Measurements from ENCODE around the gene CXADR.

Gene CXADR

GRCh38 chr21:17583898-17584297 lies 71.1 kb downstream of the CXADR start:
- Histone ChIP-seq H3K27ac (ENCODE audit: low read depth in 2 of 2, low read length in 2 of 2) (no peak overlapping the region), H3K4me3 (ENCODE audit: low read length in 2 of 2) (no peak overlapping the region), H3K27me3 (ENCODE audit: control insufficient read depth in 2 of 2, insufficient read depth in 2 of 2, low read length in 2 of 2) (no peaks in the 10 kb centered on the region), H3K9ac (ENCODE audit: low read depth in 1 of 2, low read length in 2 of 2) (no peak overlapping the region), H3K36me3 (ENCODE audit: control insufficient read depth in 2 of 2, insufficient read depth in 2 of 2, low read length in 2 of 2) (peaks cover 0 to 2% of the 10 kb centered on the region in 2 donors), H3K9me3 (ENCODE audit: control insufficient read depth in 2 of 2, low read length in 2 of 2) (no peaks in the 10 kb centered on the region), H3K4me1 (ENCODE audit: control insufficient read depth in 2 of 2, insufficient read depth in 2 of 2, low read length in 2 of 2) (no peaks in the 10 kb centered on the region)

- Histone ChIP-seq H3K9me3 (ENCODE audit: control insufficient read depth in 2 of 2, low read length in 2 of 2) (no peaks in the 10 kb centered on the region), H3K9ac (ENCODE audit: low read depth in 1 of 2, low read length in 2 of 2) (no peak overlapping the region), H3K27ac (ENCODE audit: low read depth in 2 of 2, low read length in 2 of 2) (no peak overlapping the region), H3K36me3 (ENCODE audit: control insufficient read depth in 2 of 2, insufficient read depth in 2 of 2, low read length in 2 of 2) (no peaks in the 10 kb centered on the region), H3K4me1 (ENCODE audit: control insufficient read depth in 2 of 2, insufficient read depth in 2 of 2, low read length in 2 of 2) (no peaks in the 10 kb centered on the region), H3K4me3 (ENCODE audit: low read length in 2 of 2) (no peak overlapping the region), H3K27me3 (ENCODE audit: control insufficient read depth in 2 of 2, insufficient read depth in 2 of 2, low read length in 2 of 2) (no peaks in the 10 kb centered on the region)
These were observed 73.1 kb downstream of the CXADR start for GRCh38 chr21:17585875-17586450.

GRCh38 chr21:17590430-17590829 lies 77.6 kb downstream of the CXADR start:
- Histone ChIP-seq H3K27me3 (ENCODE audit: control insufficient read depth in 2 of 2, insufficient read depth in 2 of 2, low read length in 2 of 2) (no peaks in the 10 kb centered on the region), H3K27ac (ENCODE audit: low read depth in 2 of 2, low read length in 2 of 2) (no peak overlapping the region), H3K9ac (ENCODE audit: low read depth in 1 of 2, low read length in 2 of 2) (no peak overlapping the region), H3K9me3 (ENCODE audit: control insufficient read depth in 2 of 2, low read length in 2 of 2) (no peaks in the 10 kb centered on the region), H3K36me3 (ENCODE audit: control insufficient read depth in 2 of 2, insufficient read depth in 2 of 2, low read length in 2 of 2) (peaks cover 10 to 14% of the 10 kb centered on the region in 2 donors), H3K4me3 (ENCODE audit: low read length in 2 of 2) (no peak overlapping the region), H3K4me1 (ENCODE audit: control insufficient read depth in 2 of 2, insufficient read depth in 2 of 2, low read length in 2 of 2) (no peaks in the 10 kb centered on the region)

GRCh38 chr21:17597680-17598079 lies 84.8 kb downstream of the CXADR start:
- peaks cover 24 to 33% of the 10 kb centered on the region in 2 donors for H3K36me3 ChIP-seq (ENCODE audit: control insufficient read depth in 2 of 2, insufficient read depth in 2 of 2, low read length in 2 of 2)

GRCh38 chr21:17598437-17598836 lies 85.6 kb downstream of the CXADR start:
- Histone ChIP-seq H3K9me3 (ENCODE audit: control insufficient read depth in 2 of 2, low read length in 2 of 2) (no peaks in the 10 kb centered on the region), H3K27ac (ENCODE audit: low read depth in 2 of 2, low read length in 2 of 2) (no peak overlapping the region), H3K4me3 (ENCODE audit: low read length in 2 of 2) (no peak overlapping the region), H3K4me1 (ENCODE audit: control insufficient read depth in 2 of 2, insufficient read depth in 2 of 2, low read length in 2 of 2) (no peaks in the 10 kb centered on the region), H3K27me3 (ENCODE audit: control insufficient read depth in 2 of 2, insufficient read depth in 2 of 2, low read length in 2 of 2) (no peaks in the 10 kb centered on the region), H3K36me3 (ENCODE audit: control insufficient read depth in 2 of 2, insufficient read depth in 2 of 2, low read length in 2 of 2) (peaks cover 30 to 34% of the 10 kb centered on the region in 2 donors), H3K9ac (ENCODE audit: low read depth in 1 of 2, low read length in 2 of 2) (no peak overlapping the region)

More at GRCh38 chr21:17597680-17598079, 84.8 kb downstream of the CXADR start:
- Histone ChIP-seq H3K27me3 (ENCODE audit: control insufficient read depth in 2 of 2, insufficient read depth in 2 of 2, low read length in 2 of 2) (no peaks in the 10 kb centered on the region), H3K4me3 (ENCODE audit: low read length in 2 of 2) (no peak overlapping the region), H3K9ac (ENCODE audit: low read depth in 1 of 2, low read length in 2 of 2) (no peak overlapping the region), H3K9me3 (ENCODE audit: control insufficient read depth in 2 of 2, low read length in 2 of 2) (no peaks in the 10 kb centered on the region), H3K4me1 (ENCODE audit: control insufficient read depth in 2 of 2, insufficient read depth in 2 of 2, low read length in 2 of 2) (no peaks in the 10 kb centered on the region), H3K27ac (ENCODE audit: low read depth in 2 of 2, low read length in 2 of 2) (no peak overlapping the region)

GRCh38 chr21:17602874-17603273 lies 90.0 kb downstream of the CXADR start:
- Histone ChIP-seq H3K4me1 (ENCODE audit: control insufficient read depth in 2 of 2, insufficient read depth in 2 of 2, low read length in 2 of 2) (peaks cover 5 to 9% of the 10 kb centered on the region in 2 donors), H3K9ac (ENCODE audit: low read depth in 1 of 2, low read length in 2 of 2) (no peak overlapping the region), H3K36me3 (ENCODE audit: control insufficient read depth in 2 of 2, insufficient read depth in 2 of 2, low read length in 2 of 2) (peaks cover 28 to 34% of the 10 kb centered on the region in 2 donors), H3K9me3 (ENCODE audit: control insufficient read depth in 2 of 2, low read length in 2 of 2) (no peaks in the 10 kb centered on the region), H3K27ac (ENCODE audit: low read depth in 2 of 2, low read length in 2 of 2) (no peak overlapping the region), H3K4me3 (ENCODE audit: low read length in 2 of 2) (no peak overlapping the region), H3K27me3 (ENCODE audit: control insufficient read depth in 2 of 2, insufficient read depth in 2 of 2, low read length in 2 of 2) (no peaks in the 10 kb centered on the region)

GRCh38 chr21:17607684-17608083 lies 94.8 kb downstream of the CXADR start:
- peak overlapping the region; percentile 11 to 45 for H3K27ac ChIP-seq (ENCODE audit: low read depth in 2 of 2, low read length in 2 of 2)
- H3K4me1 ChIP-seq (ENCODE audit: control insufficient read depth in 2 of 2, insufficient read depth in 2 of 2, low read length in 2 of 2), result peaks cover 15 to 40% of the 10 kb centered on the region in 2 donors
- no peaks in the 10 kb centered on the region for H3K27me3 ChIP-seq (ENCODE audit: control insufficient read depth in 2 of 2, insufficient read depth in 2 of 2, low read length in 2 of 2)
- H3K9ac ChIP-seq (ENCODE audit: low read depth in 1 of 2, low read length in 2 of 2), result no peak overlapping the region
- no peak overlapping the region for H3K4me3 ChIP-seq (ENCODE audit: low read length in 2 of 2)
- peaks cover 18 to 21% of the 10 kb centered on the region in 2 donors for H3K36me3 ChIP-seq (ENCODE audit: control insufficient read depth in 2 of 2, insufficient read depth in 2 of 2, low read length in 2 of 2)
- H3K9me3 ChIP-seq (ENCODE audit: control insufficient read depth in 2 of 2, low read length in 2 of 2), result no peaks in the 10 kb centered on the region

GRCh38 chr21:17609681-17610080 lies 96.8 kb downstream of the CXADR start:
- peaks cover 15 to 40% of the 10 kb centered on the region in 2 donors for H3K4me1 ChIP-seq (ENCODE audit: control insufficient read depth in 2 of 2, insufficient read depth in 2 of 2, low read length in 2 of 2)
- no peak overlapping the region for H3K9ac ChIP-seq (ENCODE audit: low read depth in 1 of 2, low read length in 2 of 2)
- H3K9me3 ChIP-seq (ENCODE audit: control insufficient read depth in 2 of 2, low read length in 2 of 2), result no peaks in the 10 kb centered on the region
- no peak overlapping the region for H3K4me3 ChIP-seq (ENCODE audit: low read length in 2 of 2)
- H3K27me3 ChIP-seq (ENCODE audit: control insufficient read depth in 2 of 2, insufficient read depth in 2 of 2, low read length in 2 of 2), result no peaks in the 10 kb centered on the region
- H3K36me3 ChIP-seq (ENCODE audit: control insufficient read depth in 2 of 2, insufficient read depth in 2 of 2, low read length in 2 of 2), result peaks cover 4 to 8% of the 10 kb centered on the region in 2 donors
- peak overlapping the region in 1 of 2 donors; percentile 50 for H3K27ac ChIP-seq (ENCODE audit: low read depth in 2 of 2, low read length in 2 of 2)

- peak overlapping the region; percentile 94 to 96 for H3K9ac ChIP-seq (ENCODE audit: low read depth in 1 of 2, low read length in 2 of 2)
- H3K27me3 ChIP-seq (ENCODE audit: control insufficient read depth in 2 of 2, insufficient read depth in 2 of 2, low read length in 2 of 2), result no peaks in the 10 kb centered on the region
- H3K36me3 ChIP-seq (ENCODE audit: control insufficient read depth in 2 of 2, insufficient read depth in 2 of 2, low read length in 2 of 2), result peaks cover 0 to 3% of the 10 kb centered on the region in 2 donors
- H3K9me3 ChIP-seq (ENCODE audit: control insufficient read depth in 2 of 2, low read length in 2 of 2), result no peaks in the 10 kb centered on the region
- peak overlapping the region; percentile 89 to 94 for H3K4me3 ChIP-seq (ENCODE audit: low read length in 2 of 2)
- peaks cover 15 to 40% of the 10 kb centered on the region in 2 donors for H3K4me1 ChIP-seq (ENCODE audit: control insufficient read depth in 2 of 2, insufficient read depth in 2 of 2, low read length in 2 of 2)
- peak overlapping the region; percentile 83 to 91 for H3K27ac ChIP-seq (ENCODE audit: low read depth in 2 of 2, low read length in 2 of 2)
These were observed 98.1 kb downstream of the CXADR start for GRCh38 chr21:17610911-17611310.

GRCh38 chr21:17611414-17612022 lies 98.7 kb downstream of the CXADR start:
- H3K9me3 ChIP-seq (ENCODE audit: control insufficient read depth in 2 of 2, low read length in 2 of 2), result no peaks in the 10 kb centered on the region

More at GRCh38 chr21:17611414-17612022, 98.7 kb downstream of the CXADR start:
- H3K27ac ChIP-seq (ENCODE audit: low read depth in 2 of 2, low read length in 2 of 2), result peak overlapping the region; percentile 83 to 91
- peak overlapping the region; percentile 89 to 94 for H3K4me3 ChIP-seq (ENCODE audit: low read length in 2 of 2)
- no peaks in the 10 kb centered on the region for H3K36me3 ChIP-seq (ENCODE audit: control insufficient read depth in 2 of 2, insufficient read depth in 2 of 2, low read length in 2 of 2)
- peak overlapping the region; percentile 94 to 96 for H3K9ac ChIP-seq (ENCODE audit: low read depth in 1 of 2, low read length in 2 of 2)
- H3K4me1 ChIP-seq (ENCODE audit: control insufficient read depth in 2 of 2, insufficient read depth in 2 of 2, low read length in 2 of 2), result peaks cover 15 to 40% of the 10 kb centered on the region in 2 donors
- no peaks in the 10 kb centered on the region for H3K27me3 ChIP-seq (ENCODE audit: control insufficient read depth in 2 of 2, insufficient read depth in 2 of 2, low read length in 2 of 2)
